Sigmoid colon (tissue), 7 donors: ENCODE results near the gene RBM15. TPM values are rescaled to one million over a fixed set of nuclear protein-coding genes. Genes with fewer than 3 reads are reported as not detected.

Source experiments
- DNase-seq: peaks from one replicate; pipeline ENCODE4 v3.0.0-alpha.2; 2019
- H3K27ac ChIP-seq, 4 donors: fragments of 200-600 bp; sonication (generic); one replicate each; pipeline ENCODE4 v1.5.1; 2016 to 2019; ENCODE audit warnings: mild to moderate bottlenecking in 1 of 4
- H3K27me3 ChIP-seq, 3 donors: fragments of 200-600 bp; sonication (generic); one replicate each; pipeline ENCODE4 v1.5.1; 2019; ENCODE audit warnings: mild to moderate bottlenecking in 1 of 3
- H3K36me3 ChIP-seq, 4 donors: fragments of 200-600 bp; sonication (generic); one replicate each; pipeline ENCODE4 v1.5.1; 2016 to 2019
- H3K4me1 ChIP-seq, 4 donors: fragments of 200-600 bp; sonication (generic); one replicate each; pipeline ENCODE4 v1.5.1; 2017 to 2019
- H3K4me3 ChIP-seq, 4 donors: fragments of 200-600 bp; sonication (generic); one replicate each; pipeline ENCODE4 v1.5.1; 2017 to 2019; ENCODE audit warnings: mild to moderate bottlenecking in 2 of 4, moderate library complexity in 1 of 4
- H3K9me3 ChIP-seq, 4 donors: fragments of 200-600 bp in 3 of 4; sonication (generic) in 3 of 4; one replicate each; pipeline versions ENCODE4 v1.5.1 to v1.6.1; 2013 to 2019
- CTCF ChIP-seq, 4 experiments: fragments of 450-650 bp in 3 of 4; fragments of 200-600 bp in 1 of 4; IDR thresholded peaks; one replicate each; pipeline ENCODE4 v1.5.1; 2016 to 2019; ENCODE audit warnings: antibody characterized with exemption in 4 of 4, mild to moderate bottlenecking in 3 of 4, moderate library complexity in 2 of 4
- EP300 ChIP-seq, 4 donors: sonication (generic); formaldehyde crosslinking; IDR thresholded peaks; one replicate each; pipeline ENCODE4 v1.6.1; 2017; ENCODE audit warnings: antibody characterized with exemption in 4 of 4
- POLR2A ChIP-seq, 2 donors: fragments of 450-650 bp; IDR thresholded peaks; one replicate each; pipeline ENCODE4 v1.6.1; 2016; ENCODE audit warnings: antibody characterized with exemption in 2 of 2, mild to moderate bottlenecking in 2 of 2, moderate library complexity in 2 of 2
- POLR2AphosphoS5 ChIP-seq, 4 donors: sonication (generic); formaldehyde crosslinking; IDR thresholded peaks; one replicate each; pipeline ENCODE4 v1.6.1; 2017; ENCODE audit warnings: antibody characterized with exemption in 4 of 4
- WGBS, 2 donors: extraction: QIAGEN DNeasy Blood & Tissue Kit; methylation state at CpG; one replicate each; pipeline ENCODE4 v1.1.7; 2013; 5-methylcytosine and 5-hydroxymethylcytosine counted together
- intact Hi-C: fragments of 100-400 bp; cut with DNase I; formaldehyde crosslinking; loops from one replicate; pipeline ENCODE4 v1.15.1; 2023
- polyA plus RNA-seq, 3 donors: library from polyadenylated mRNA; stranded (reverse); fragments of 200-250 nt; gene quantifications; one replicate each; pipeline ENCODE4 v1.2.3, GENCODE V29; 2013
- total RNA-seq, 4 donors: library from RNA; depleted of rRNA; stranded (reverse); fragments of >200 nt; gene quantifications; one replicate each; pipeline ENCODE4 v1.1.0, GENCODE V29; 2016
- donor health status: healthy with polysubstance abuse.
- donor health status: Bipolar disorder and iron deficiency.
- donor health status: healthy.

RBM15 gene
- 10 to 100 TPM; 23.2 to 32.1 (median 25.5) TPM for total RNA-seq
- polyA plus RNA-seq = 1 to 10 TPM; 1.8 to 8.9 (median 2.5) TPM

DNA sequence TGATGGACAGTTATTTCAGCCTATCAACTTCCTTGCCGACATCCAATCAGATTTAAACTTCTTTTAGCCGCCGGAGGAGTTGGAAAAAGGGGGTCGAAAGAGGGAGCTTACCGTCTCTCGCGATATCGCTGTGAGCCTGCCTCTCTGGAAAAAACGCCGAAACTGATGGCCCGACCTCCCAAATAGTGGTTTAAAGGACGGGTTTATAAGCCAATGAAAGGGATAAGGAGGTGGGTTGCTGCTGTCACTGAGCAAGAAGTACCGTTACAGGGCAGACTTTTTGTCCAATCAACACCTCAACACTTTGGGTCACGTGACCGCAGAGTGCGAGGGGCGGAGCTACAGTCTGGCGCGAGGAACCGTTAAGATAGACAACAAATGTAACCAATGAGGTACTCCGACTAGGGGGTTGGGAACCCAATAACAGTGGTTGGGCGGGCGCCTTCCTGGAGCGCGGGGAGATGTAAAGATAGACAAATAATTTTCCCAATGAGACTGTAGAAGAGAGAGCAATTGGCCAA lies at the start of gene RBM15:
RBM15 (plus strand) TSS at position 492 of the 521 bp plus-strand sequence; CDS start at position 521, 29 bp downstream.
- peak within 1 kb of the TSS; percentile 95 to 98 (median 97) for H3K27ac ChIP-seq
- intact Hi-C loops = loop anchor here (1.0 kb wide), 1 partner anchor 68 kb away; the partner anchor contains the start of gene LAMTOR5
- H3K27me3 ChIP-seq = no peaks in the 10 kb centered on the region
- 0 to 1% methylated on average over 25 of the region's 25 CpGs for WGBS, 2 donors
- H3K36me3 ChIP-seq = peaks cover 0 to 17% (median 3%) of the 10 kb centered on the region in 4 donors
- peak within 1 kb of the TSS; percentile 67 to 95 (median 77) for H3K4me3 ChIP-seq
- TF ChIP-seq POLR2AphosphoS5 (IDR thresholded peaks at IDR 0.05) (peak in 1 of 4 donors; percentile 17), EP300 (IDR thresholded peaks at IDR 0.05) (no peak), POLR2A (IDR thresholded peaks at IDR 0.05) (no peak), CTCF (IDR thresholded peaks at IDR 0.05) (no peak)
- no peaks in the 10 kb centered on the region for H3K9me3 ChIP-seq
- H3K4me1 ChIP-seq = peaks cover 0 to 52% (median 52%) of the 10 kb centered on the region in 4 donors
- peak; percentile 100 for DNase-seq

DNA sequence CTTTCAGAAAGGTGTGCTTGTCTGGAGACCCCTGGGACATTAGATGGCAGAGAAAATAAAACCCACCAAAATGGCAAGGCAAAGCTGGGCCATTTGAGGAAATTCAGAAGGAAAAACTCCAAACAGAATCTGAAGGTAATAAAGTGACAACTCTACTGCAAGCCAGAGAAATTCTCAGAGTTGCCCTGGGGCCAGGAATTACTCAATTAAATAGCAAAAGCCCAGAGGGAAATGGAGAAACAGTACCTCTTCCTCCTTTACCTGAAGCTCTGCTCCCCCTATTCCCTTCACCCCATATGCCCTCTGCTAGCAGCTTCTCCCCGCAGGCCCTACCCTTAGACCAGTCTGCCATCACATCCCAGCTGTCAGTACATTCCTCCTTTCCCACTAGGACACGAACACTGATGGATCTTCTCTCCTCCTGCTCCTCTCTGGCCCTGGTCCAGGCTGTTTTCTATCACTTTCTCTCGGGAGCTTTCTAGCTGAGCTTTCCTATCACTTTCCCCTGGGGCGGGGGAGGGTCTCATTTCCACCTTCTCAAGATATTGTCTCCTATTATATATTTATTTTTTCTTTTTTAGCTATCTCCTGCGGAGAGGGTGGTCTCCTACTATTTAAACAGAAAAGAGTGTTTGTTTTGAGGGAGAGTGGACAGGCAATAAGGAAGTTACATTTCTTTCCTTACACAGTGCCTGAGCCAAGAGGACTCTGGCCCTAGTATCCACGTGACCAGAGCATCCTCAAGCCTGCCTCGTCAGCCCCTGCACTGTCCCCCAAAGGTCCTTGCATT lies 47.7 kb upstream of the RBM15 start:
- intact Hi-C loops = no loop called here
- 10 to 43% methylated on average over 7 of the region's 7 CpGs for WGBS, 2 donors
- Histone ChIP-seq H3K9me3 (no peaks in the 10 kb centered on the region), H3K4me1 (no peaks in the 10 kb centered on the region), H3K36me3 (no peaks in the 10 kb centered on the region), H3K4me3 (no peak overlapping the region), H3K27me3 (no peaks in the 10 kb centered on the region), H3K27ac (no peak overlapping the region)
- TF ChIP-seq POLR2A (IDR thresholded peaks at IDR 0.05) (no peak), POLR2AphosphoS5 (IDR thresholded peaks at IDR 0.05) (no peak), EP300 (IDR thresholded peaks at IDR 0.05) (no peak), CTCF (IDR thresholded peaks at IDR 0.05) (no peak)
- DNase-seq = no peak

GRCh38 chr1:110292031-110292741 lies 47.0 kb upstream of the RBM15 start:
- Histone ChIP-seq H3K27me3 (no peaks in the 10 kb centered on the region), H3K4me3 (no peak overlapping the region), H3K36me3 (no peaks in the 10 kb centered on the region), H3K4me1 (no peaks in the 10 kb centered on the region), H3K9me3 (no peaks in the 10 kb centered on the region), H3K27ac (no peak overlapping the region)
- 42 to 69% methylated on average over 7 of the region's 7 CpGs for WGBS, 2 donors
- no peak for DNase-seq
- intact Hi-C loops = no loop called here
- TF ChIP-seq EP300 (IDR thresholded peaks at IDR 0.05) = no peak
- no peak for TF ChIP-seq POLR2A (IDR thresholded peaks at IDR 0.05)

DNA sequence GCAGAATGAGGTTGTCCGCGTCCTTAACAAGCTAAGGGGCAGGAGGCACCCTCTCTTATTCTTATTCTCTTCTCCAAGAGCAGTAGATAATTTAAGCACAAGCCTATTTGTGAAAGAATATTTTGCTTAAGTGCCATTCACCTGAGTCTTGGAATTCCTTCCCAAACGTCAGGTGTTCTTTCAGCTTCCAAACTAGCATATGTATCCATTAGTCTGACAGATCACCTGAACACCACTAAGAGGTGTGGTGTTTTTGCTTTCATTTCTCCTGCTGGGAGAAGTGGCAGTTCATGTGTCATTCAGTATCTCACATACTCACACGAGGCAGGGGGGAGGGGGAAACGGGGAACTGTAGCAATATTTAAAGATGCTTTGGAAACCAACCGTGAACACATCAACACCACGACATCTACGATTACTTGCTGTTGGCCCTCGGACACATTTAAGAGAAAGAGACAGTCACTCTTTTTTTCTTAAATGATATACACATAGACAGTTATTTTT lies 45.5 kb upstream of the RBM15 start:
- Histone ChIP-seq H3K4me1 (no peaks in the 10 kb centered on the region), H3K27ac (no peak overlapping the region), H3K27me3 (no peaks in the 10 kb centered on the region), H3K36me3 (no peaks in the 10 kb centered on the region), H3K9me3 (no peaks in the 10 kb centered on the region), H3K4me3 (no peak overlapping the region)
- no peak for TF ChIP-seq POLR2AphosphoS5 (IDR thresholded peaks at IDR 0.05)
- no peak for TF ChIP-seq EP300 (IDR thresholded peaks at IDR 0.05)
- no peak for TF ChIP-seq POLR2A (IDR thresholded peaks at IDR 0.05)
- no peak for TF ChIP-seq CTCF (IDR thresholded peaks at IDR 0.05)
- intact Hi-C loops = no loop called here
- WGBS, 2 donors = 69 to 78% methylated on average over 9 of the region's 9 CpGs
- no peak for DNase-seq

- Histone ChIP-seq H3K4me3 (no peak overlapping the region), H3K36me3 (no peaks in the 10 kb centered on the region), H3K27ac (no peak overlapping the region), H3K9me3 (no peaks in the 10 kb centered on the region), H3K27me3 (no peaks in the 10 kb centered on the region), H3K4me1 (no peaks in the 10 kb centered on the region)
- WGBS, 2 donors = 91 to 92% methylated on average over 9 of the region's 9 CpGs
- TF ChIP-seq POLR2AphosphoS5 (IDR thresholded peaks at IDR 0.05) = no peak
- no peak for TF ChIP-seq EP300 (IDR thresholded peaks at IDR 0.05)
- TF ChIP-seq CTCF (IDR thresholded peaks at IDR 0.05) = no peak
- TF ChIP-seq POLR2A (IDR thresholded peaks at IDR 0.05) = no peak
- DNase-seq = no peak
- intact Hi-C loops = no loop called here
Observed at GRCh38 chr1:110294308-110294707, 44.9 kb upstream of the RBM15 start.
